HepG2 (cell line): ENCODE measurements around the gene EPB41L2. TPM values are rescaled to one million over a fixed set of nuclear protein-coding genes. Genes with fewer than 3 reads are reported as not detected.

Experiments used
- ETV5 ChIP-seq: IDR thresholded peaks from 2 replicates; pipeline ENCODE4 v1.6.1; 2018; ENCODE audit warnings: missing biosample characterization, missing genetic modification reagents, inconsistent platforms, borderline replicate concordance
- FLYWCH1 ChIP-seq: sonication (generic); formaldehyde crosslinking; IDR thresholded peaks from 2 replicates; pipeline ENCODE4 v1.8.1; 2023; ENCODE audit warnings: mild to moderate bottlenecking, missing genetic modification reagents
- GATAD1 ChIP-seq: IDR thresholded peaks from 2 replicates; pipeline ENCODE4 v1.6.1; 2016; ENCODE audit warnings: missing genetic modification reagents, missing compliant biosample characterization
- JUN ChIP-seq: sonication (generic); formaldehyde crosslinking; IDR thresholded peaks from 2 replicates; pipeline ENCODE4 v1.4.0; 2020; ENCODE audit warnings: mild to moderate bottlenecking, missing genetic modification reagents
- PRPF4 ChIP-seq: fragments of 200-400 bp; formaldehyde crosslinking; IDR thresholded peaks from 2 replicates; pipeline ENCODE4 v1.6.1; 2016; ENCODE audit warnings: low read length, low read depth; ENCODE audit not compliant: poor library complexity, severe bottlenecking
- RARA ChIP-seq: IDR thresholded peaks from 2 replicates; pipeline ENCODE4 v1.6.1; 2016; ENCODE audit warnings: missing genetic modification reagents, missing compliant biosample characterization
- SMAD1 ChIP-seq: sonication (generic); formaldehyde crosslinking; IDR thresholded peaks from 2 replicates; pipeline ENCODE4 v1.4.0; 2020; ENCODE audit warnings: missing genetic modification reagents, low read depth, mild to moderate bottlenecking, borderline replicate concordance
- SOX13 ChIP-seq, 3 experiments: fragments of 450-650 bp in 1 of 3; sonication (generic) in 1 of 3; formaldehyde crosslinking in 1 of 3; IDR thresholded peaks in 2 of 3; conservative IDR thresholded peaks in 1 of 3; 2 replicates each; pipeline versions ENCODE4 v1.5.0 to v1.6.1; 2016 to 2020; ENCODE audit warnings: antibody characterized with exemption in 1 of 3, mild to moderate bottlenecking in 1 of 3, missing compliant biosample characterization in 1 of 3, missing genetic modification reagents in 1 of 3, moderate library complexity in 1 of 3
- SOX5 ChIP-seq: IDR thresholded peaks from 2 replicates; pipeline ENCODE4 v1.6.1; 2016; ENCODE audit warnings: borderline replicate concordance
- TBL1XR1 ChIP-seq: fragments of 150-350 bp; IDR thresholded peaks from 2 replicates; pipeline ENCODE4 v1.6.1; 2014; ENCODE audit warnings: borderline replicate concordance, low read length; ENCODE audit not compliant: partially characterized antibody
- ZBTB20 ChIP-seq: sonication (generic); formaldehyde crosslinking; IDR thresholded peaks from 2 replicates; pipeline ENCODE4 v1.8.1; 2023; ENCODE audit warnings: missing genetic modification reagents, low read depth, mild to moderate bottlenecking, borderline replicate concordance
- ZMYM4 ChIP-seq: sonication (generic); formaldehyde crosslinking; IDR thresholded peaks from 2 replicates; pipeline ENCODE4 v1.8.1; 2023; ENCODE audit warnings: mild to moderate bottlenecking, missing genetic modification reagents
- ZNF382 ChIP-seq: sonication (generic); formaldehyde crosslinking; IDR thresholded peaks from 2 replicates; pipeline ENCODE4 v1.5.0; 2020; ENCODE audit warnings: missing genetic modification reagents, mild to moderate bottlenecking, borderline replicate concordance
- ZNF660 ChIP-seq: sonication (generic); formaldehyde crosslinking; IDR thresholded peaks from 2 replicates; pipeline ENCODE4 v1.5.1; 2020; ENCODE audit warnings: mild to moderate bottlenecking, low read depth, missing genetic modification reagents, borderline replicate concordance
- polyA plus RNA-seq, 8 experiments: library from polyadenylated mRNA; depleted of rRNA in 3 of 8; stranded (reverse) in 7 of 8; unstranded in 1 of 8; fragments of >200 nt; fragmentation: Illumina TruSeq in 4 of 8; extraction: Trizol in 4 of 8; gene quantifications; 2 replicates each; pipeline versions ENCODE4 v1.2.1 to v1.2.3, GENCODE V29; 2011 to 2016; ENCODE audit warnings: low read depth in 4 of 8, missing spikeins in 1 of 8, mixed read lengths in 1 of 8; ENCODE audit not compliant: insufficient read depth in 1 of 8
- total RNA-seq, 5 experiments: library from RNA; depleted of rRNA; stranded (reverse); fragments of >200 nt; fragmentation: Illumina TruSeq; extraction: Trizol; gene quantifications; 2 replicates each; pipeline ENCODE4 v1.2.3, GENCODE V29; 2016; ENCODE audit warnings: low read depth in 1 of 5
- TF ChIP-seq, protein P1 (sequence below): fragments of 450-650 bp; IDR thresholded peaks from 2 replicates; pipeline ENCODE4 v1.6.1; 2016
- TF ChIP-seq, protein P2 (sequence below): sonication (generic); formaldehyde crosslinking; IDR thresholded peaks from 2 replicates; pipeline ENCODE4 v1.5.0; 2020; ENCODE audit warnings: mild to moderate bottlenecking, missing genetic modification reagents
- TF ChIP-seq, protein P3 (sequence below), 2 experiments: sonication (generic) in 1 of 2; formaldehyde crosslinking in 1 of 2; IDR thresholded peaks; 2 replicates each; pipeline versions ENCODE4 v1.6.1 to v1.9.0; 2014 to 2022; ENCODE audit warnings: antibody characterized with exemption in 1 of 2, borderline replicate concordance in 1 of 2, inconsistent platforms in 1 of 2, low read depth in 1 of 2, missing genetic modification reagents in 1 of 2

The EPB41L2 gene
- total and polyA plus RNA-seq, 2 of the 13 experiments (the other 11 are each of a cell fraction or from before 2014, with no cell fraction given), result 41.7 to 56.4 TPM

GRCh38 chr6:130824978-130825694 is 237.9 kb downstream of the EPB41L2 start (continued):
- TF ChIP-seq, protein P1, sequence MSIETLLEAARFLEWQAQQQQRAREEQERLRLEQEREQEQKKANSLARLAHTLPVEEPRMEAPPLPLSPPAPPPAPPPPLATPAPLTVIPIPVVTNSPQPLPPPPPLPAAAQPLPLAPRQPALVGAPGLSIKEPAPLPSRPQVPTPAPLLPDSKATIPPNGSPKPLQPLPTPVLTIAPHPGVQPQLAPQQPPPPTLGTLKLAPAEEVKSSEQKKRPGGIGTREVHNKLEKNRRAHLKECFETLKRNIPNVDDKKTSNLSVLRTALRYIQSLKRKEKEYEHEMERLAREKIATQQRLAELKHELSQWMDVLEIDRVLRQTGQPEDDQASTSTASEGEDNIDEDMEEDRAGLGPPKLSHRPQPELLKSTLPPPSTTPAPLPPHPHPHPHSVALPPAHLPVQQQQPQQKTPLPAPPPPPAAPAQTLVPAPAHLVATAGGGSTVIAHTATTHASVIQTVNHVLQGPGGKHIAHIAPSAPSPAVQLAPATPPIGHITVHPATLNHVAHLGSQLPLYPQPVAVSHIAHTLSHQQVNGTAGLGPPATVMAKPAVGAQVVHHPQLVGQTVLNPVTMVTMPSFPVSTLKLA, result no peak
- no peak for TF ChIP-seq ETV5 (CRISPR knock-in tag)
- no peak for TF ChIP-seq SOX13 (IDR thresholded peaks at IDR 0.05)
- peak in 1 of 2 experiments; percentile 63; a peak in 2 of 4 replicates for TF ChIP-seq SOX13 (CRISPR knock-in tag; conservative IDR thresholded peaks at IDR 0.05 in 1 of 2, IDR thresholded peaks at IDR 0.05 in 1 of 2)
- no peak for TF ChIP-seq SMAD1 (CRISPR knock-in tag)
- no peak for TF ChIP-seq FLYWCH1
- TF ChIP-seq GATAD1, result no peak
- TF ChIP-seq RARA (CRISPR knock-in tag), result peak; percentile 59
- no peak for TF ChIP-seq PRPF4
- TF ChIP-seq, protein P2, sequence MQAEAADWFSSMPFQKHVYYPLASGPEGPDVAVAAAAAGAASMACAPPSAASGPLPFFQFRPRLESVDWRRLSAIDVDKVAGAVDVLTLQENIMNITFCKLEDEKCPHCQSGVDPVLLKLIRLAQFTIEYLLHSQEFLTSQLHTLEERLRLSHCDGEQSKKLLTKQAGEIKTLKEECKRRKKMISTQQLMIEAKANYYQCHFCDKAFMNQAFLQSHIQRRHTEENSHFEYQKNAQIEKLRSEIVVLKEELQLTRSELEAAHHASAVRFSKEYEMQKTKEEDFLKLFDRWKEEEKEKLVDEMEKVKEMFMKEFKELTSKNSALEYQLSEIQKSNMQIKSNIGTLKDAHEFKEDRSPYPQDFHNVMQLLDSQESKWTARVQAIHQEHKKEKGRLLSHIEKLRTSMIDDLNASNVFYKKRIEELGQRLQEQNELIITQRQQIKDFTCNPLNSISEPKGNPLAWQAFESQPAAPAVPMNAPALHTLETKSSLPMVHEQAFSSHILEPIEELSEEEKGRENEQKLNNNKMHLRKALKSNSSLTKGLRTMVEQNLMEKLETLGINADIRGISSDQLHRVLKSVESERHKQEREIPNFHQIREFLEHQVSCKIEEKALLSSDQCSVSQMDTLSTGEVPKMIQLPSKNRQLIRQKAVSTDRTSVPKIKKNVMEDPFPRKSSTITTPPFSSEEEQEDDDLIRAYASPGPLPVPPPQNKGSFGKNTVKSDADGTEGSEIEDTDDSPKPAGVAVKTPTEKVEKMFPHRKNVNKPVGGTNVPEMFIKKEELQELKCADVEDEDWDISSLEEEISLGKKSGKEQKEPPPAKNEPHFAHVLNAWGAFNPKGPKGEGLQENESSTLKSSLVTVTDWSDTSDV, result no peak
- no peak for TF ChIP-seq ZBTB20 (CRISPR knock-in tag)
- TF ChIP-seq ZNF382 (CRISPR knock-in tag), result no peak
- peak; percentile 65 for TF ChIP-seq ZMYM4 (CRISPR knock-in tag)
- no peak for TF ChIP-seq TBL1XR1
- TF ChIP-seq SOX5 (CRISPR knock-in tag), result peak; percentile 31; the same call in 1 of the 2 replicates
- TF ChIP-seq, protein P3, sequence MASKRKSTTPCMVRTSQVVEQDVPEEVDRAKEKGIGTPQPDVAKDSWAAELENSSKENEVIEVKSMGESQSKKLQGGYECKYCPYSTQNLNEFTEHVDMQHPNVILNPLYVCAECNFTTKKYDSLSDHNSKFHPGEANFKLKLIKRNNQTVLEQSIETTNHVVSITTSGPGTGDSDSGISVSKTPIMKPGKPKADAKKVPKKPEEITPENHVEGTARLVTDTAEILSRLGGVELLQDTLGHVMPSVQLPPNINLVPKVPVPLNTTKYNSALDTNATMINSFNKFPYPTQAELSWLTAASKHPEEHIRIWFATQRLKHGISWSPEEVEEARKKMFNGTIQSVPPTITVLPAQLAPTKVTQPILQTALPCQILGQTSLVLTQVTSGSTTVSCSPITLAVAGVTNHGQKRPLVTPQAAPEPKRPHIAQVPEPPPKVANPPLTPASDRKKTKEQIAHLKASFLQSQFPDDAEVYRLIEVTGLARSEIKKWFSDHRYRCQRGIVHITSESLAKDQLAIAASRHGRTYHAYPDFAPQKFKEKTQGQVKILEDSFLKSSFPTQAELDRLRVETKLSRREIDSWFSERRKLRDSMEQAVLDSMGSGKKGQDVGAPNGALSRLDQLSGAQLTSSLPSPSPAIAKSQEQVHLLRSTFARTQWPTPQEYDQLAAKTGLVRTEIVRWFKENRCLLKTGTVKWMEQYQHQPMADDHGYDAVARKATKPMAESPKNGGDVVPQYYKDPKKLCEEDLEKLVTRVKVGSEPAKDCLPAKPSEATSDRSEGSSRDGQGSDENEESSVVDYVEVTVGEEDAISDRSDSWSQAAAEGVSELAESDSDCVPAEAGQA (IDR thresholded peaks at IDR 0.05; ENCODE audit: low read depth), result no peak
- TF ChIP-seq, protein P3 (CRISPR knock-in tag; IDR thresholded peaks at IDR 0.05; ENCODE audit: borderline replicate concordance), result no peak
- no peak for TF ChIP-seq ZNF660 (CRISPR knock-in tag)
- TF ChIP-seq JUN (CRISPR knock-in tag), result no peak
